Vagina (tissue), 2 donors: Measurements from ENCODE around the gene SPACA4.

Source experiments
- CTCF ChIP-seq, 3 experiments: fragments of 450-650 bp in 2 of 3; fragments of 200-600 bp in 1 of 3; sonication (generic) in 1 of 3; IDR thresholded peaks; one replicate each; pipeline ENCODE4 v1.5.1; 2017 to 2019; ENCODE audit warnings: antibody characterized with exemption in 3 of 3, mild to moderate bottlenecking in 2 of 3, moderate library complexity in 2 of 3
- POLR2AphosphoS5 ChIP-seq, 2 donors: sonication (generic); formaldehyde crosslinking; IDR thresholded peaks; one replicate each; pipeline ENCODE4 v1.9.0; 2017; ENCODE audit warnings: antibody characterized with exemption in 2 of 2, mild to moderate bottlenecking in 2 of 2, low read depth in 1 of 2; ENCODE audit not compliant: insufficient read depth in 1 of 2

- TF ChIP-seq CTCF (IDR thresholded peaks at IDR 0.05), result no peak
- TF ChIP-seq POLR2AphosphoS5 (IDR thresholded peaks at IDR 0.05; ENCODE audit: insufficient read depth in 1 of 2, low read depth in 1 of 2), result no peak
These were observed 19.2 kb upstream of the SPACA4 start for GRCh38 chr19:48587387-48587786.
